ENCODE data around the gene RAB7B.

The RAB7B gene

DNA sequence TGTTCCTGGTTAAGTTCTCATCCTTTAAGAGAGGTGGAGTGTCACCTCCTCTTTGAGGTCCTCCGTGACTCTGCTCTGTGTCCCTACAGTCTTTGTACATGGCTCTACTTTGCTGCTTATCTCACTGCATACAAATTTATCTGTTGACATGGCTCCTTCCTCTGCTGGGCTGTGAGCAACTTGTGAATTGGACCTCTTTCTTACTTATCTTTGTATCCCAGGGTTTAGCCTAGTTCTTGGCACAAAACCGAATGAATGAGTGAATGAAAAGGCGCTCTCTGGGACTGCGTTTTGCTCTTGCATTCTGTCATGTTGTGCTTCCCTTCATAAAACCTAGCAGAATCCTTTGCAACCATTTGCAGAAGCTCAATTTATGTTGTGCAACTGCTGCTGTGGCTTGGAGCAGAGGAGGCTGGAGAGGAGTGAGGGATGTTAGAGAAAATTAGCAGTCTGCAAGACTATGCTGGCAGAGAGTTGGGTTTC lies 72.4 kb downstream of the RAB7B start:
- H3K4me2 ChIP-seq (ENCODE audit: low read depth, low read length, poor library complexity, severe bottlenecking), result no peak overlapping the region
- TF ChIP-seq EZH2phosphoT487 (conservative IDR thresholded peaks at IDR 0.05; ENCODE audit: low read length), result no peak
- TF ChIP-seq, protein P1, sequence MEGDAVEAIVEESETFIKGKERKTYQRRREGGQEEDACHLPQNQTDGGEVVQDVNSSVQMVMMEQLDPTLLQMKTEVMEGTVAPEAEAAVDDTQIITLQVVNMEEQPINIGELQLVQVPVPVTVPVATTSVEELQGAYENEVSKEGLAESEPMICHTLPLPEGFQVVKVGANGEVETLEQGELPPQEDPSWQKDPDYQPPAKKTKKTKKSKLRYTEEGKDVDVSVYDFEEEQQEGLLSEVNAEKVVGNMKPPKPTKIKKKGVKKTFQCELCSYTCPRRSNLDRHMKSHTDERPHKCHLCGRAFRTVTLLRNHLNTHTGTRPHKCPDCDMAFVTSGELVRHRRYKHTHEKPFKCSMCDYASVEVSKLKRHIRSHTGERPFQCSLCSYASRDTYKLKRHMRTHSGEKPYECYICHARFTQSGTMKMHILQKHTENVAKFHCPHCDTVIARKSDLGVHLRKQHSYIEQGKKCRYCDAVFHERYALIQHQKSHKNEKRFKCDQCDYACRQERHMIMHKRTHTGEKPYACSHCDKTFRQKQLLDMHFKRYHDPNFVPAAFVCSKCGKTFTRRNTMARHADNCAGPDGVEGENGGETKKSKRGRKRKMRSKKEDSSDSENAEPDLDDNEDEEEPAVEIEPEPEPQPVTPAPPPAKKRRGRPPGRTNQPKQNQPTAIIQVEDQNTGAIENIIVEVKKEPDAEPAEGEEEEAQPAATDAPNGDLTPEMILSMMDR (IDR thresholded peaks at IDR 0.05; ENCODE audit: insufficient read depth, low read length, poor library complexity, severe bottlenecking), result no peak
- no peak overlapping the region for H2AFZ ChIP-seq (ENCODE audit: low read depth, low read length, severe bottlenecking)

DNA sequence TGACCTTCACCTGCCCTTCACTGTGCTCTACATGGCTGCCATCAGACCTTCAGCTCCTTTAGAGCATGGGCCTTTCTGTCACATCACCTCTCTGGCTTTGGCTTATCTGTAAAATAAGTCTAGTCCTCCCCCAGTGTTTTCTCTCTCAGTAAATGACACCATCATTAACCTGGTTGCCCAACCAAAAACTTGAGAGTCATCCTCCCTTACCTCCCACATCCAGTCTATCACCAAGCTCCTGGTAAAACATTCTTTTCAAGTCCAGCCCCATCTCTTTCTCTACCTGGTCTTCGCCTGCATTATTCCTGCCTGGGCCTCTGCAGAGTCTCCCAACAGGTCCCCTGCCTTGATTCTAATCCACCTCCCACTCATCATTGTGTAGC lies 73.0 kb downstream of the RAB7B start:
- no peak for TF ChIP-seq EZH2phosphoT487 (conservative IDR thresholded peaks at IDR 0.05; ENCODE audit: low read length)
- TF ChIP-seq, protein P1 (IDR thresholded peaks at IDR 0.05; ENCODE audit: insufficient read depth, low read length, poor library complexity, severe bottlenecking), result no peak
- Histone ChIP-seq H3K36me3 (ENCODE audit: low read length) (no peaks in the 10 kb centered on the region), H3K4me2 (ENCODE audit: low read depth, low read length, poor library complexity, severe bottlenecking) (no peak overlapping the region), H3K27ac (ENCODE audit: low read depth, low read length) (no peak overlapping the region), H2AFZ (ENCODE audit: low read depth, low read length, severe bottlenecking) (no peak overlapping the region), H3K9ac (ENCODE audit: low read length) (no peak overlapping the region), H4K20me1 (ENCODE audit: low read depth, low read length) (no peaks in the 10 kb centered on the region), H3F3A (ENCODE audit: insufficient read depth) (no peaks in the 10 kb centered on the region), H3K4me3 (ENCODE audit: insufficient read depth, low read length, poor library complexity, severe bottlenecking) (no peak overlapping the region), H3K79me2 (ENCODE audit: insufficient read depth, low read length) (no peaks in the 10 kb centered on the region), H3K27me3 (ENCODE audit: low read length) (no peaks in the 10 kb centered on the region), H3K9me2 (replicated peaks; ENCODE audit: insufficient read depth, low read length) (no peaks in the 10 kb centered on the region), H3K9me3 (ENCODE audit: insufficient read depth, low read length) (no peaks in the 10 kb centered on the region)

More for the DNA sequence above, 72.4 kb downstream of the RAB7B start:
- Histone ChIP-seq H4K20me1 (ENCODE audit: low read depth, low read length) (no peaks in the 10 kb centered on the region), H3K36me3 (ENCODE audit: low read length) (no peaks in the 10 kb centered on the region), H3K79me2 (ENCODE audit: insufficient read depth, low read length) (no peaks in the 10 kb centered on the region), H3K9me2 (replicated peaks; ENCODE audit: insufficient read depth, low read length) (no peaks in the 10 kb centered on the region), H3K9me3 (ENCODE audit: insufficient read depth, low read length) (no peaks in the 10 kb centered on the region), H3K27me3 (ENCODE audit: low read length) (no peaks in the 10 kb centered on the region), H3K9ac (ENCODE audit: low read length) (no peak overlapping the region), H3K4me3 (ENCODE audit: insufficient read depth, low read length, poor library complexity, severe bottlenecking) (no peak overlapping the region), H3F3A (ENCODE audit: insufficient read depth) (no peaks in the 10 kb centered on the region), H3K27ac (ENCODE audit: low read depth, low read length) (no peak overlapping the region)

DNA sequence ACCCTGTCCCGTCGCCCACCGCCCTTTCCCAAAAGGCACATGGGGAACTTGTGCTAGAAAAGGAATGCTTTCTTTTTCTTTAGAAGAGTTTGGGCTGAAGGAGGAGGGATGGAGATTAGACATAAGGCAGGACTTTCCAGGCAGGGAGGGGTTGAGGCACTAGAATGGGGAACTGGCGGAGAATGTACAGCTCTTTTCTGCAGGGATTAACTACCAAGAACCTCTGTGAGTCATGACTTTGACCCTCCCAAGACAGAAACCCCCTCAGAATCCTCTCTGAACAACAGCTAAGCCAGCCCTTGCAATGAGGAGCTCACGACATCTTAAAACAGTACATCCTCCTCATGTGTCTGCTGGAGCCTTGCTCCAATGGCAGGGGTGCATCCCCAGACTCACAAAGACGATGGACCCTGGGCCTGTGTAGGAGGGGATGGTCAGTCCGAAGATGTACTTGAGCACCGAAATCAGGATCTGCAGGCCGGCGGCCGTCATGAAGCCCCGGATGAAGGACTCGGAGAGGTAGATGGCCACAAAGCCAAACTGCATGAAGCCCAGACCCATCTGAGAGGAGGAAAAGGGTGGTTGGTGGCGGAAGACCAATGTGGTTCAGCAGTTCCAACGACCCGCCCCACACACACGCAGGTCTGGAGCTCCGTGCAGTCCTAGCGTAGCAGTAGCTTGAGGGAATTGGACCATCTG lies 73.5 kb downstream of the RAB7B start:
- Histone ChIP-seq H3K4me2 (ENCODE audit: low read depth, low read length, poor library complexity, severe bottlenecking) (no peak overlapping the region), H2AFZ (ENCODE audit: low read depth, low read length, severe bottlenecking) (no peak overlapping the region), H3K9me2 (replicated peaks; ENCODE audit: insufficient read depth, low read length) (no peaks in the 10 kb centered on the region), H3K27me3 (ENCODE audit: low read length) (no peaks in the 10 kb centered on the region), H4K20me1 (ENCODE audit: low read depth, low read length) (no peaks in the 10 kb centered on the region), H3K9ac (ENCODE audit: low read length) (no peak overlapping the region), H3K79me2 (ENCODE audit: insufficient read depth, low read length) (no peaks in the 10 kb centered on the region), H3K36me3 (ENCODE audit: low read length) (no peaks in the 10 kb centered on the region), H3K4me3 (ENCODE audit: insufficient read depth, low read length, poor library complexity, severe bottlenecking) (no peak overlapping the region), H3K27ac (ENCODE audit: low read depth, low read length) (no peak overlapping the region), H3K9me3 (ENCODE audit: insufficient read depth, low read length) (no peaks in the 10 kb centered on the region), H3F3A (ENCODE audit: insufficient read depth) (no peaks in the 10 kb centered on the region)
- TF ChIP-seq, protein P1 (IDR thresholded peaks at IDR 0.05; ENCODE audit: insufficient read depth, low read length, poor library complexity, severe bottlenecking), result no peak
- no peak for TF ChIP-seq EZH2phosphoT487 (conservative IDR thresholded peaks at IDR 0.05; ENCODE audit: low read length)
